SJSA1 (cell line): Measurements from ENCODE around the gene BRD8. TPM values are rescaled to one million over a fixed set of nuclear protein-coding genes. Genes with fewer than 3 reads are reported as not detected.
"Not testable (repeated sequence)": the region's sequence is repeated elsewhere in the genome, so short reads cannot be mapped to it uniquely, and the experiment has no call there.

Experiments used
- DNase-seq, 2 experiments: peaks; one replicate each; pipeline ENCODE4 v3.0.0-alpha.2; 2015 to 2020; ENCODE audit warnings: low spot score in 2 of 2, low read depth in 1 of 2
- H3K27ac ChIP-seq: fragments of 250-450 bp; sonication (Bioruptor Pico); 2 replicates; pipeline ENCODE4 v1.5.1; 2020; ENCODE audit warnings: mild to moderate bottlenecking, moderate library complexity
- H3K27me3 ChIP-seq: fragments of 250-450 bp; sonication (Bioruptor Pico); replicated peaks from 2 replicates; pipeline ENCODE4 v1.5.1; 2020; ENCODE audit warnings: mild to moderate bottlenecking, moderate library complexity
- H3K36me3 ChIP-seq: fragments of 250-450 bp; sonication (Bioruptor Pico); 2 replicates; pipeline ENCODE4 v1.5.1; 2020; ENCODE audit warnings: mild to moderate bottlenecking
- H3K4me1 ChIP-seq: fragments of 250-450 bp; sonication (Bioruptor Pico); replicated peaks from 2 replicates; pipeline ENCODE4 v1.6.1; 2021; ENCODE audit warnings: mild to moderate bottlenecking
- H3K4me3 ChIP-seq: fragments of 250-450 bp; sonication (Bioruptor Pico); 2 replicates; pipeline ENCODE4 v1.5.1; 2020; ENCODE audit warnings: mild to moderate bottlenecking
- H3K9me3 ChIP-seq: fragments of 250-450 bp; sonication (Bioruptor Pico); replicated peaks from 2 replicates; pipeline ENCODE4 v1.5.1; 2020; ENCODE audit warnings: mild to moderate bottlenecking
- total RNA-seq: library from RNA; depleted of rRNA; stranded (reverse); fragments of >200 nt; shearing (Covaris generic); gene quantifications from 2 replicates; pipeline ENCODE4 v1.2.3, GENCODE V29; 2014

The BRD8 gene
- total RNA-seq, 1 experiment from 2014 or later = 90.0 TPM

- DNase-seq = not testable (repeated sequence)
Measured at GRCh38 chr5:138143578-138143977, 34.9 kb downstream of the BRD8 start.

GRCh38 chr5:138141734-138142133, 36.7 kb downstream of the BRD8 start:
- DNase-seq = no peak
- Histone ChIP-seq H3K27me3 (peaks cover 9% of the 10 kb centered on the region; the same call in 1 of the 2 replicates), H3K27ac (no peak overlapping the region), H3K36me3 (no peaks in the 10 kb centered on the region), H3K4me3 (no peak overlapping the region), H3K4me1 (no peaks in the 10 kb centered on the region), H3K9me3 (no peaks in the 10 kb centered on the region)

More at GRCh38 chr5:138143578-138143977, 34.9 kb downstream of the BRD8 start:
- H3K9me3 ChIP-seq, H3K4me3 ChIP-seq, H3K36me3 ChIP-seq, H3K27ac ChIP-seq, H3K27me3 ChIP-seq, H3K4me1 ChIP-seq: not testable (repeated sequence)

- Histone ChIP-seq H3K27ac (no peak overlapping the region), H3K4me1 (no peaks in the 10 kb centered on the region), H3K4me3 (no peak overlapping the region), H3K36me3 (no peaks in the 10 kb centered on the region), H3K9me3 (no peaks in the 10 kb centered on the region), H3K27me3 (peaks cover 9% of the 10 kb centered on the region; the same call in 1 of the 2 replicates)
- no peak for DNase-seq
Measured at GRCh38 chr5:138140268-138140667, 38.2 kb downstream of the BRD8 start.

- no peak overlapping the region for H3K27ac ChIP-seq
Measured at GRCh38 chr5:138139781-138140090, 38.7 kb downstream of the BRD8 start.

GRCh38 chr5:138138949-138139780, 39.3 kb downstream of the BRD8 start, which contains the start of gene NME5:
Gene NME5 (minus strand): TSS chr5:138139428. CDS start chr5:138138780, 648 bp downstream.
- peaks cover 9% of the 10 kb centered on the region; the same call in 1 of the 2 replicates for H3K27me3 ChIP-seq
- no peaks in the 10 kb centered on the region for H3K9me3 ChIP-seq
- DNase-seq = no peak
- no peak within 1 kb of the TSS for H3K27ac ChIP-seq
- no peaks in the 10 kb centered on the region for H3K4me1 ChIP-seq
- H3K4me3 ChIP-seq = no peak within 1 kb of the TSS
- H3K36me3 ChIP-seq = no peaks in the 10 kb centered on the region

More at GRCh38 chr5:138139781-138140090, 38.7 kb downstream of the BRD8 start:
- Histone ChIP-seq H3K9me3 (no peaks in the 10 kb centered on the region), H3K36me3 (no peaks in the 10 kb centered on the region), H3K4me3 (no peak overlapping the region), H3K4me1 (no peaks in the 10 kb centered on the region), H3K27me3 (peaks cover 9% of the 10 kb centered on the region; the same call in 1 of the 2 replicates)
- DNase-seq = no peak

- no peaks in the 10 kb centered on the region; the same call in 1 of the 2 replicates for H3K27me3 ChIP-seq
- H3K4me1 ChIP-seq = no peaks in the 10 kb centered on the region
- H3K9me3 ChIP-seq = no peaks in the 10 kb centered on the region
- H3K27ac ChIP-seq = no peak overlapping the region
- H3K36me3 ChIP-seq = no peaks in the 10 kb centered on the region
- no peak for DNase-seq
- no peak overlapping the region for H3K4me3 ChIP-seq
Measured at GRCh38 chr5:138132543-138132942, 45.9 kb downstream of the BRD8 start.

GRCh38 chr5:138129347-138129746, 49.1 kb downstream of the BRD8 start:
- DNase-seq = no peak
- peaks cover 5% of the 10 kb centered on the region for H3K27me3 ChIP-seq
- no peaks in the 10 kb centered on the region for H3K4me1 ChIP-seq
- no peak overlapping the region for H3K4me3 ChIP-seq
- no peaks in the 10 kb centered on the region for H3K9me3 ChIP-seq
- no peaks in the 10 kb centered on the region for H3K36me3 ChIP-seq
- H3K27ac ChIP-seq = no peak overlapping the region

- Histone ChIP-seq H3K9me3 (no peaks in the 10 kb centered on the region), H3K36me3 (no peaks in the 10 kb centered on the region), H3K4me3 (no peak overlapping the region), H3K27ac (no peak overlapping the region), H3K27me3 (peaks cover 8% of the 10 kb centered on the region), H3K4me1 (no peaks in the 10 kb centered on the region)
- no peak for DNase-seq
Measured at GRCh38 chr5:138128334-138128733, 50.1 kb downstream of the BRD8 start.

- no peak for DNase-seq
- Histone ChIP-seq H3K4me3 (no peak overlapping the region), H3K36me3 (no peaks in the 10 kb centered on the region), H3K9me3 (no peaks in the 10 kb centered on the region), H3K27ac (no peak overlapping the region), H3K4me1 (peaks cover 28% of the 10 kb centered on the region), H3K27me3 (no peaks in the 10 kb centered on the region; the same call in 1 of the 2 replicates)
Measured at GRCh38 chr5:138115254-138115653, 63.2 kb downstream of the BRD8 start.

- no peaks in the 10 kb centered on the region for H3K36me3 ChIP-seq
- no peak overlapping the region for H3K27ac ChIP-seq
- H3K4me1 ChIP-seq = peaks cover 28% of the 10 kb centered on the region
- H3K4me3 ChIP-seq = no peak overlapping the region
- H3K27me3 ChIP-seq = no peaks in the 10 kb centered on the region; the same call in 1 of the 2 replicates
- H3K9me3 ChIP-seq = no peaks in the 10 kb centered on the region
- DNase-seq = peak in 1 of 2 experiments; percentile 56
Measured at GRCh38 chr5:138111937-138112336, 66.5 kb downstream of the BRD8 start.

- no peak overlapping the region for H3K4me3 ChIP-seq
- H3K9me3 ChIP-seq = no peaks in the 10 kb centered on the region
- no peaks in the 10 kb centered on the region; the same call in 1 of the 2 replicates for H3K27me3 ChIP-seq
- no peak for DNase-seq
- no peak overlapping the region for H3K27ac ChIP-seq
- peaks cover 28% of the 10 kb centered on the region for H3K4me1 ChIP-seq
- no peaks in the 10 kb centered on the region for H3K36me3 ChIP-seq
Measured at GRCh38 chr5:138111181-138111580, 67.2 kb downstream of the BRD8 start.

- Histone ChIP-seq H3K4me1 (peaks cover 28% of the 10 kb centered on the region), H3K4me3 (no peak overlapping the region), H3K27me3 (no peaks in the 10 kb centered on the region), H3K9me3 (no peaks in the 10 kb centered on the region), H3K27ac (no peak overlapping the region), H3K36me3 (no peaks in the 10 kb centered on the region)
- DNase-seq = peak in 1 of 2 experiments; percentile 22
Measured at GRCh38 chr5:138110266-138110963, 68.0 kb downstream of the BRD8 start.

GRCh38 chr5:138109463-138110265, 68.8 kb downstream of the BRD8 start:
- Histone ChIP-seq H3K9me3 (no peaks in the 10 kb centered on the region), H3K27me3 (no peaks in the 10 kb centered on the region), H3K4me3 (no peak overlapping the region), H3K36me3 (no peaks in the 10 kb centered on the region), H3K4me1 (peaks cover 28% of the 10 kb centered on the region), H3K27ac (no peak overlapping the region)
- no peak for DNase-seq
